Fibroblast of lung (primary cell): ENCODE measurements around the gene TMC3.

Source experiments
- CTCF ChIP-seq, 2 donors: IDR thresholded peaks in 1 of 2; conservative IDR thresholded peaks in 1 of 2; 1 replicate in 1 of 2; 2 replicates in 1 of 2; pipeline ENCODE4 v1.5.1; 2011 to 2012; ENCODE audit warnings: low read length in 2 of 2, control low read depth in 1 of 2, inconsistent platforms in 1 of 2, low read depth in 1 of 2, mild to moderate bottlenecking in 1 of 2
- EZH2 ChIP-seq: IDR thresholded peaks from 2 replicates; pipeline ENCODE4 v1.5.1; 2012; ENCODE audit warnings: low read length, control low read depth, mild to moderate bottlenecking; ENCODE audit errors: missing control alignments

DNA sequence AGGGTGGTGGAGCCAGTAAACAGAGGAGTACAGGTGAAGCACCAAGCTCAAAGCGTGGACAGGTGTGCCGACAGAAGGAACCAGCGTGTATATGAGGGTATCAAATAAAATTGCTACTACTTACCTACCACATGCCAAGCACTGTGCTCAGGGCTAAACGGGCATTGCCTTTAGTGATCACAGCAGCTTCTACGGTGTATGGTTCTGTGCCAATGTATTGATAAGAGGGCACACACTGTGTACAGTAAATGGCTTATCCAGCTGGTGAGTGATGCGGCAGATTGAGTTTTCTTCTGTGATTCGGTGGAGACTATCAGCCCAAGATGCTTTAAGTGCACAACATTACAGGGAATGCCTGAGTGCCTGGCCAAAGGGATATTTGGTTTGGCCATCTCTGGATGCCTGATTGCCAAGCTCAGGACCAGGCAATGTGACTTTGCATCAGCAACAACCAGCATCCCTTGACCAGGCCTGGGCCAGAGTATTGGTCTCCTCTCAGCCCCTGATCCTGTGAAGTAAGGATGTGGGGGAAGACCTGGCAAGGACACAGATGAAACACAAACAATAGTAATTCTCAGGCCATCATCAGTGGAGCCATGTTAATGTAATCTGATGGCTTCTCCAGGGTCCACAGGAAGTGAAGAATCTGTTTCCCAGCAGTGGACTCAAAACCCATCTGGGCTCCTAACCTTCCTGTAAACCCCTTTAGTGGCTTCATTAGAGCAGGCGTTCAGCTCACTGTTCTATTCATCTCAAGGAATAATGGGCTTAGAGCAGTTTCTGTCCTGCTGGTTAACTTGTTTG lies 64.2 kb downstream of the TMC3 start:
- TF ChIP-seq CTCF (conservative IDR thresholded peaks at IDR 0.05 in 1 of 2, IDR thresholded peaks at IDR 0.05 in 1 of 2; ENCODE audit: low read depth in 1 of 2, low read length in 2 of 2) (no peak), EZH2 (no peak)
